ENCODE data around the gene FAM76A. TPM values are rescaled to one million over a fixed set of nuclear protein-coding genes. Genes with fewer than 3 reads are reported as not detected.
"Not testable (repeated sequence)": the region's sequence is repeated elsewhere in the genome, so short reads cannot be mapped to it uniquely, and the experiment has no call there.

The FAM76A gene
- total RNA-seq, 2 donors from 2014 or later, result 17.7 to 25.9 TPM

- no peaks in the 10 kb centered on the region for H3K9me3 ChIP-seq (ENCODE audit: control insufficient read depth, low read length, poor library complexity, severe bottlenecking)
- Mint-ChIP-seq H3K27ac (peak overlapping the region; percentile 97), H3K36me3 (ENCODE audit: low read depth) (peaks cover 9% of the 10 kb centered on the region), H3K4me3 (peak overlapping the region; percentile 98), H3K27me3 (no peaks in the 10 kb centered on the region), H3K4me1 (peaks cover 23% of the 10 kb centered on the region)
- ATAC-seq (peak; percentile 3), DNase-seq (no peak)
These were observed 48.2 kb downstream of the FAM76A start for GRCh38 chr1:27773826-27774445.

DNA sequence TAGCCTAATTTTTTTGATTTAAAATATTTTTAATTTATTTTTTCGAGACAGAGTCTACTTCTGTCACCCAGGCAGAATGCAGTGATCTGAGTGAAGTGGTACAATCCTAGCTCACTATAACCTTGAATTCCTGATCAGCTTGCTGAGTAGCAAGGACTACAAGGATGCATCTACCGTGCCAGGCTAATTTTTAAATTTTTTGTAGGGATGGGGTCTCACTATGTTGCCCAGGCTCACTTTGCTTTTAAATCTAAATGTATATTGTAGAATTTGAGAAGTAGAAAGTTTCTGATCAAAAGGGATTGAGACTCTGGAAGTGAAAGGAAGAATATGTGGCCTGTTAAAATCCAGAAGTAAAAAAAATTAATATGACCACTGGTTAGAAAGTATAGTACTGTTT, 48.9 kb downstream of the FAM76A start:
- ATAC-seq, result no peak
- Mint-ChIP-seq H3K27ac (peak overlapping the region; percentile 97), H3K4me3 (no peak overlapping the region), H3K36me3 (ENCODE audit: low read depth) (peaks cover 9% of the 10 kb centered on the region), H3K4me1 (peaks cover 25% of the 10 kb centered on the region), H3K27me3 (no peaks in the 10 kb centered on the region)
- DNase-seq, result no peak
- H3K9me3 ChIP-seq (ENCODE audit: control insufficient read depth, low read length, poor library complexity, severe bottlenecking), result no peaks in the 10 kb centered on the region

- not testable (repeated sequence) for H3K4me3 Mint-ChIP-seq; H3K27me3 Mint-ChIP-seq; H3K36me3 Mint-ChIP-seq (ENCODE audit: low read depth); H3K9me3 ChIP-seq (ENCODE audit: control insufficient read depth, low read length, poor library complexity, severe bottlenecking); ATAC-seq; DNase-seq
- Mint-ChIP-seq H3K4me1 (peaks cover 25% of the 10 kb centered on the region), H3K27ac (peak overlapping the region; percentile 97)
These were observed 49.6 kb downstream of the FAM76A start for GRCh38 chr1:27775336-27775735.

- Mint-ChIP-seq H3K27ac (peak overlapping the region; percentile 97), H3K4me1 (peaks cover 25% of the 10 kb centered on the region)
- H3K9me3 ChIP-seq (ENCODE audit: control insufficient read depth, low read length, poor library complexity, severe bottlenecking); H3K27me3 Mint-ChIP-seq; ATAC-seq; DNase-seq; H3K4me3 Mint-ChIP-seq; H3K36me3 Mint-ChIP-seq (ENCODE audit: low read depth): not testable (repeated sequence)
These were observed 50.5 kb downstream of the FAM76A start for GRCh38 chr1:27776276-27776675.

- Mint-ChIP-seq H3K36me3 (ENCODE audit: low read depth) (peaks cover 9% of the 10 kb centered on the region), H3K27ac (peak overlapping the region; percentile 56), H3K4me1 (peaks cover 19% of the 10 kb centered on the region), H3K4me3 (no peak overlapping the region), H3K27me3 (no peaks in the 10 kb centered on the region)
- DNase-seq (no peak), ATAC-seq (no peak)
- H3K9me3 ChIP-seq (ENCODE audit: control insufficient read depth, low read length, poor library complexity, severe bottlenecking), result no peaks in the 10 kb centered on the region
These were observed 52.3 kb downstream of the FAM76A start for GRCh38 chr1:27778056-27778455.

DNA sequence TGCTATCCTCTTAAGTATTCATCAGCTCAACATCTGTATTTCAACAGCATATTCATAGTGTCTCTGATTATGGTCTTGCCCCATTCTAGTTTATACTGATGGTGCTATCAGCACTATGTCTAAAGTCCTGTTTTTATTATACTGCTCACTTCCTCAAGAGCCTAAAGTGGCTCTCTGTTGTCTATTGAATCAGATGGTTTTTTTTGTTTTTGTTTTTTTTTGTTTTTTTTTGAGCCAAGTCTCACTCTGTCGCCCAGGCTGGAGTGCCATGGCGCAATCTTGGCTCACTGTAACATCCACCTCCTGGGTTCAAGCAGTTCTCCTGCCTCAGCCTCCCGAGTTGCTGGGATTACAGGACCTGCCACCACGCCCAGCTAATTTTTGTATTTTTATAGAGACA, 53.4 kb downstream of the FAM76A start:
- H3K4me3 Mint-ChIP-seq, result no peak overlapping the region
- H3K4me1 Mint-ChIP-seq, result peaks cover 15% of the 10 kb centered on the region
- H3K27ac Mint-ChIP-seq, result peak overlapping the region; percentile 56
- DNase-seq (no peak), ATAC-seq (no peak)
- no peaks in the 10 kb centered on the region for H3K27me3 Mint-ChIP-seq
- H3K36me3 Mint-ChIP-seq (ENCODE audit: low read depth), result peaks cover 9% of the 10 kb centered on the region
- no peaks in the 10 kb centered on the region for H3K9me3 ChIP-seq (ENCODE audit: control insufficient read depth, low read length, poor library complexity, severe bottlenecking)

DNA sequence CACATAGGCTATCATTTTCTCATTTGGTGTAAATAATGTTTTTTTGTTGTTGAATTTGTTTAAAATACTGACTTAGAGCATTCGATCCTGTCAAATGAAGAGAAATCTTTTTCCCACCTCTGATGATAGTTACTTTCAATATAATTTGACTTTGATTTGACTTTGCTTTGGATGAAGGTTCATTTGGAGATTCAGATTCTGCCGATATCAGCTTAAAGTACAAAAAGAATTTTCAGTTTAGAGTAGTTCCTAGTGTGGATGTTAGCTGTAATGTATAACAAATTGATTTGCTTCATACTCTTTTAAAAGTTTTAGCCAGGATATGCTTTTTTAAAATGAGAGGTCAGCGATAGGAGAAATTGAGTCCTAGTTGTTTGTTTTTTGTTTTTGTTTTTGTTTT, 57.2 kb downstream of the FAM76A start:
- DNase-seq (no peak), ATAC-seq (no peak)
- Mint-ChIP-seq H3K4me3 (no peak overlapping the region), H3K36me3 (ENCODE audit: low read depth) (no peaks in the 10 kb centered on the region), H3K27ac (no peak overlapping the region), H3K4me1 (peaks cover 17% of the 10 kb centered on the region), H3K27me3 (no peaks in the 10 kb centered on the region)
- no peaks in the 10 kb centered on the region for H3K9me3 ChIP-seq (ENCODE audit: control insufficient read depth, low read length, poor library complexity, severe bottlenecking)

DNA sequence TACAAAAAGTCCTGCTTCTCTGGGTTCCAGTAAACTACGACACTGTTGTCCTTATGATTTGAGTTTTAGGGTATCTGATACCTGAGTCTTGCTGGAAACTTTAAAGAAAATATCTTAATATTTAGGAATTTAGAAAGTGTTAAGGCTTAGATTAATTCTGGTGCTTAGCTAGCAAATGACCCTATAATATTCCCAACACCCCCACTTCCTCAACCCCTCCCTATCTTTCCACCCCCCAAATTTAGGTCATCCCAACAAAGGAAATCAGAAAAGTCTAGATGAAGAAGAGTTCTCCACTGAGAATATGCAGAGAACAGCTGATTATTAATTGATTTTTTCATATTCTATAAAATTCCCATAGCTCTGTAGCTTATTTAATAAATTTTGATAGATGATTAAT, 58.9 kb downstream of the FAM76A start:
- peak overlapping the region; percentile 87 for H3K27ac Mint-ChIP-seq

DNA sequence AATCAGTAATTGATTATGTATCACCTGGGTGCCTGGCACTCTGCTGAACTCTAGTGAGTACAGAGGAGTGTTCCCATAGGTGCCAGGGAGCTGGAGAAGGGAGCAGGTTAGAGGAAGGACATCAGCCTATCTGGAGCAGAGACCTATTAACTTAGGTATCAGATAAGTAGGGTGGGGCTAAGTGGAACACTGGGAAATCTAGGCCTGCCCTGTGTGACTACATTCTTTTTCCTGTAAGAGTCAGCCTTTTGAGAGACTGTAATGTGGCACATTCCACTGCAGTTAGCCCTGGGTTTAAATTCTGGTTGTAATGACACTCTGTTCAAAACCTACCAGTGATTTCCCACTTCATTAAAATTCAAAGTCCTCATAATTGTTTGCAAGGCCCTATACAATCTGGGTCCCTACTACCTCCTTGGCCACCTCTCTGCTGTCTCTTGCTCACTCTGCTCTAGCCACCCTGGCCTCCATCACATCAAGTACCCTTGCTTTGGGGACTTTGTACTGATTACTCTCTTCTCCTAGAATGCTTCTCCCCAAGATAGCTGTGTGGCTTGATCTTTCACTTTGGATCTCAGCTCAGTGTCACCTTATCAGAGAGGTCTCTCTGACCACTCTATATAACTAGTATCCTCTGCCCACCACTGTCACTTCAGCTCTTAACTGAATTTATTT, 60.2 kb downstream of the FAM76A start:
- H3K36me3 Mint-ChIP-seq (ENCODE audit: low read depth), result peaks cover 2% of the 10 kb centered on the region
- H3K9me3 ChIP-seq (ENCODE audit: control insufficient read depth, low read length, poor library complexity, severe bottlenecking), result peaks cover 2% of the 10 kb centered on the region
- peaks cover 18% of the 10 kb centered on the region for H3K4me1 Mint-ChIP-seq
- peak overlapping the region; percentile 73 for H3K4me3 Mint-ChIP-seq
- H3K27ac Mint-ChIP-seq, result peak overlapping the region; percentile 87
- ATAC-seq, result no peak
- DNase-seq, result no peak
- no peaks in the 10 kb centered on the region for H3K27me3 Mint-ChIP-seq

More for the DNA sequence above, 58.9 kb downstream of the FAM76A start:
- Mint-ChIP-seq H3K4me3 (no peak overlapping the region), H3K36me3 (ENCODE audit: low read depth) (peaks cover 2% of the 10 kb centered on the region), H3K27me3 (no peaks in the 10 kb centered on the region), H3K4me1 (peaks cover 18% of the 10 kb centered on the region)
- ATAC-seq (no peak), DNase-seq (no peak)
- no peaks in the 10 kb centered on the region for H3K9me3 ChIP-seq (ENCODE audit: control insufficient read depth, low read length, poor library complexity, severe bottlenecking)

- Mint-ChIP-seq H3K27ac (no peak overlapping the region), H3K27me3 (no peaks in the 10 kb centered on the region), H3K36me3 (ENCODE audit: low read depth) (peaks cover 2% of the 10 kb centered on the region), H3K4me3 (no peak overlapping the region), H3K4me1 (peaks cover 18% of the 10 kb centered on the region)
- ATAC-seq, result no peak
- DNase-seq, result no peak
- H3K9me3 ChIP-seq (ENCODE audit: control insufficient read depth, low read length, poor library complexity, severe bottlenecking), result peaks cover 2% of the 10 kb centered on the region
These were observed 62.1 kb downstream of the FAM76A start for GRCh38 chr1:27787895-27788294.

- ATAC-seq (no peak), DNase-seq (no peak)
- Mint-ChIP-seq H3K36me3 (ENCODE audit: low read depth) (peaks cover 5% of the 10 kb centered on the region), H3K4me1 (peaks cover 18% of the 10 kb centered on the region), H3K4me3 (no peak overlapping the region), H3K27ac (peak overlapping the region; percentile 6), H3K27me3 (no peaks in the 10 kb centered on the region)
- H3K9me3 ChIP-seq (ENCODE audit: control insufficient read depth, low read length, poor library complexity, severe bottlenecking), result peaks cover 2% of the 10 kb centered on the region
These were observed 63.8 kb downstream of the FAM76A start for GRCh38 chr1:27789540-27790041.

GRCh38 chr1:27790270-27790669, 64.5 kb downstream of the FAM76A start:
- not testable (repeated sequence) for H3K9me3 ChIP-seq (ENCODE audit: control insufficient read depth, low read length, poor library complexity, severe bottlenecking); H3K36me3 Mint-ChIP-seq (ENCODE audit: low read depth); H3K27me3 Mint-ChIP-seq; DNase-seq; ATAC-seq; H3K4me3 Mint-ChIP-seq; H3K27ac Mint-ChIP-seq
- peaks cover 15% of the 10 kb centered on the region for H3K4me1 Mint-ChIP-seq

- no peak overlapping the region for H3K4me3 Mint-ChIP-seq
- H3K4me1 Mint-ChIP-seq, result peaks cover 7% of the 10 kb centered on the region
- peaks cover 19% of the 10 kb centered on the region for H3K36me3 Mint-ChIP-seq (ENCODE audit: low read depth)
- peak overlapping the region; percentile 39 for H3K27ac Mint-ChIP-seq
- no peak for DNase-seq
- no peak for ATAC-seq
- H3K27me3 Mint-ChIP-seq, result no peaks in the 10 kb centered on the region
- H3K9me3 ChIP-seq (ENCODE audit: control insufficient read depth, low read length, poor library complexity, severe bottlenecking), result no peaks in the 10 kb centered on the region
These were observed 69.8 kb downstream of the FAM76A start for GRCh38 chr1:27795601-27796000.

GRCh38 chr1:27804791-27805190, 79.0 kb downstream of the FAM76A start:
- ATAC-seq (no peak), DNase-seq (no peak)
- Mint-ChIP-seq H3K27me3 (no peaks in the 10 kb centered on the region), H3K4me3 (no peak overlapping the region), H3K36me3 (ENCODE audit: low read depth) (peaks cover 12% of the 10 kb centered on the region), H3K27ac (peak overlapping the region; percentile 45), H3K4me1 (peaks cover 6% of the 10 kb centered on the region)
- H3K9me3 ChIP-seq (ENCODE audit: control insufficient read depth, low read length, poor library complexity, severe bottlenecking), result no peaks in the 10 kb centered on the region
